GM18861 (cell line): ENCODE results near the gene NFIB.

Experiments used
- ATAC-seq: cut with Tn5 transposase; IDR thresholded peaks from one replicate; pipeline ENCODE4 v1.9.1; 2021; ENCODE audit not compliant: unreplicated experiment

Gene NFIB

GRCh38 chr9:14192556-14192955 lies 121.4 kb downstream of the NFIB start:
- no peak for ATAC-seq

- no peak for ATAC-seq
These were observed 122.4 kb downstream of the NFIB start for GRCh38 chr9:14191512-14191911.

- ATAC-seq, result no peak
These were observed 123.7 kb downstream of the NFIB start for GRCh38 chr9:14190240-14190639.

- no peak for ATAC-seq
These were observed 124.4 kb downstream of the NFIB start for GRCh38 chr9:14189578-14189977.

- no peak for ATAC-seq
These were observed 124.8 kb downstream of the NFIB start for GRCh38 chr9:14189146-14189545.

- ATAC-seq, result no peak
These were observed 125.4 kb downstream of the NFIB start for GRCh38 chr9:14188538-14188937.

GRCh38 chr9:14188011-14188410 lies 125.9 kb downstream of the NFIB start:
- no peak for ATAC-seq

GRCh38 chr9:14186096-14186495 lies 127.8 kb downstream of the NFIB start:
- ATAC-seq, result no peak

GRCh38 chr9:14185016-14185415 lies 128.9 kb downstream of the NFIB start:
- ATAC-seq, result no peak

GRCh38 chr9:14183001-14183400 lies 130.9 kb downstream of the NFIB start:
- ATAC-seq, result no peak

GRCh38 chr9:14180960-14181537 lies 132.9 kb downstream of the NFIB start:
- no peak for ATAC-seq

- no peak for ATAC-seq
These were observed 133.6 kb downstream of the NFIB start for GRCh38 chr9:14180093-14180959.

- ATAC-seq, result no peak
These were observed 134.5 kb downstream of the NFIB start for GRCh38 chr9:14179449-14179848.

- ATAC-seq, result no peak
These were observed 138.2 kb downstream of the NFIB start for GRCh38 chr9:14175778-14176177.

- no peak for ATAC-seq
These were observed 140.2 kb downstream of the NFIB start for GRCh38 chr9:14173713-14174112.

GRCh38 chr9:14170973-14171596 lies 142.9 kb downstream of the NFIB start:
- ATAC-seq, result peak; percentile 89

- peak; percentile 26 for ATAC-seq
These were observed 143.5 kb downstream of the NFIB start for GRCh38 chr9:14170392-14170931.

- no peak for ATAC-seq
These were observed 145.6 kb downstream of the NFIB start for GRCh38 chr9:14168381-14168780.

GRCh38 chr9:14165376-14166035 lies 148.4 kb downstream of the NFIB start:
- no peak for ATAC-seq

GRCh38 chr9:14164908-14165307 lies 149.0 kb downstream of the NFIB start:
- ATAC-seq, result no peak
